ENCODE results near the gene COL8A2.

DNA sequence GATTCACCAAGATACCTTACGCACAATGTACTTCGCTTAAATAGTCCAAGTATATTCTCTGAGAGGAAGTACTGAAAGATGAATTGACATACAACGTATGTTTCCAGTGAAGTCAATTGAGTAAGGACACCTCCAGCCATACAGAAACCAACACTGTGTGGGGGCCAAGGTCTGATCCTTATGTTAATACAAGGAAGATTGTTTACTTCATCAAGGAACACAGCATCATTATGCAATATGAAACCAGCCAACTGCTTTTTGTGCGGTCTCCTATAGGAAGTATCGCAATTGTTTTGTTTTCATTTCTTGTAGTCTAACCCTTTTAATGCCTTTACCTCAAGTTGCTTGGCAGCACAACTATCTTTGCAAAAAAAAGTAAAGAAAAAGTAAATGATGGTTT lies 69.3 kb downstream of the COL8A2 start:
- TF ChIP-seq POLR2A (IDR thresholded peaks at IDR 0.05; ENCODE audit: low read length) (no peak), GATA1 (IDR thresholded peaks at IDR 0.05; ENCODE audit: low read depth, low read length) (no peak)
